CD4-positive, alpha-beta T cell treated with Interferon gamma for 1 hour (primary cell): Measurements from ENCODE around the gene TPSD1.
"Not testable (repeated sequence)": the region's sequence is repeated elsewhere in the genome, so short reads cannot be mapped to it uniquely, and the experiment has no call there.

Source experiments
- DNase-seq: peaks from one replicate; pipeline ENCODE4 v3.0.0-alpha.2; 2020

The TPSD1 gene

GRCh38 chr16:1243907-1244850 lies 11.7 kb upstream of the TPSD1 start:
- not testable (repeated sequence) for DNase-seq

GRCh38 chr16:1244881-1245280 lies 11.0 kb upstream of the TPSD1 start:
- peak; percentile 40 for DNase-seq

GRCh38 chr16:1245452-1246020 lies 10.3 kb upstream of the TPSD1 start:
- DNase-seq, result no peak

DNA sequence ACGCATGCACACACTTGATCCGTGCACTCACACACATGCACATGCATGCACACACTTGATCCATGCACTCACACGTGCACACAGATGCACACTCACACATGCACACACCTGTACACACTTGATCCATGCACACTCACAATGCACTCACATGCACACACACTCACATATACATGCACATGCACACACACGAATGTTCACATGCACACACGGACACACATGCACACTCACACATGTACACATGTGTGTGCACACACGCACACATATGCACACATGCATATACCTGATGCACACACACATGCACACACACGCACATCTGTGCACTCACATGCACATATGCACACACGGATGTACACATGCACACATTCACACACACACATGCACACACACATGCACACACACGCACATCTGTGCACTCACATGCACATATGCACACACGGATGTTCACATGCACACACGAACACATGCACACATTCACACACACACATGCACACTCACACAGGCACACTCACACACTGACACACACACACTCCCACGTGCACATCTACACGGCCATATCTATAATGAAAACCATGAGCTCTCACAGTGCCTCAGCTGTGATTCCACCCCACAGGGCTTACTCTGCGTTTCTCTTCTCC lies 7.8 kb upstream of the TPSD1 start:
- DNase-seq, result not testable (repeated sequence)

DNA sequence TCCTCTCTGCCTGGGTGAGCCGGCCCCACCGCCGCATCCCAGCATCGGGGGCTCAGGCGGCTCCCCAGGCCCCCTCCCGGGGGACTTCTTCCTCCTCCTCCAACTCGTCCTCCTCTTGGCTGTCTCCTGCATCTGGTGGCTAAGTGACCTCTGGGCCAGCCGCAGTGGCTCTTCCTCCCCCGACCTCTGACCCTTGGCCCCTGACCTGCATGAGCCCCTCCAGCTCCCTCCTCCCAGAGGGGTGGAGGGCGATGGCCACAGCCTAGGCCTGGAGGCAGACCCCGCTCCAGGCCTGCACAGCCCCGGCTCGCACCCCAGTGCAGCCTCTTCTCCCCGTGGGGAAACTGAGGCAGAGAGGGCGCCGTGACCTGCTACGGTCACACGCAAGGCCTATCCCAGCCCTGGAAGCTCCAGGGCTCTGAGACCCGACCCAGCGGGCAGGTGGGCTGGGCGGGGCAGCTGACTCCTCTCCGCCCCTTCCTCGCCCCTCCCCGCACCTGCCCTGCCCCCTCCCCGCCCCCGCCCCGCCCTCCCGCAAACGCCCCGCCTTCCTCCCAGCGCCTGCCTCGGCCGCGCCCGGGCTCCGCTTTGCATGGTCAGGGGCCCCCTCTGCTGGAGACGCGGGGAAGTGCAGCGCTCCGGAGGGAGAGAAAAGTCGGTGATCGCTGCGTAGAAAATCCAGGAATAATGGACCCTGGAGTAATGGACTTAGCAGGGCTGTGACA lies 6.7 kb upstream of the TPSD1 start:
- not testable (repeated sequence) for DNase-seq

GRCh38 chr16:1253701-1254364 lies 2.0 kb upstream of the TPSD1 start:
- DNase-seq, result not testable (repeated sequence)

DNA sequence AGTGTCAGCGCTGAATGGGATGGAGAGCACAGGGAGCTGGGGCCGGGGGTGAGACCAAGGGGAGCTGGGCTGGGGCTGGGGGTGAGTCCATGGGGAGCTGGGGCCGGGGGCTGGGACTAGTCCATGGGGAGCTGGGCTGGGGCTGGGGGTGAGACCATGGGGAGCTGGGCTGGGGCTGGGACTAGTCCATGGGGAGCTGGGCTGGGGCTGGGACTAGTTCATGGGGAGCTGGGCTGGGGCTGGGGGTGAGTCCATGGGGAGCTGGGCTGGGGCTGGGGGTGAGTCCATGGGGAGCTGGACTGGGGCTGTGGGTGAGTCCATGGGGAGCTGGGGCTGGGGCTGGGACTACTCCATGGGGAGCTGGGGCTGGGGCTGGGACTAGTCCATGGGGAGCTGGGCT lies 1.0 kb upstream of the TPSD1 start:
- DNase-seq, result not testable (repeated sequence)

GRCh38 chr16:1256296-1256873 lies 516 bp downstream of the TPSD1 start:
- DNase-seq, result not testable (repeated sequence)

DNA sequence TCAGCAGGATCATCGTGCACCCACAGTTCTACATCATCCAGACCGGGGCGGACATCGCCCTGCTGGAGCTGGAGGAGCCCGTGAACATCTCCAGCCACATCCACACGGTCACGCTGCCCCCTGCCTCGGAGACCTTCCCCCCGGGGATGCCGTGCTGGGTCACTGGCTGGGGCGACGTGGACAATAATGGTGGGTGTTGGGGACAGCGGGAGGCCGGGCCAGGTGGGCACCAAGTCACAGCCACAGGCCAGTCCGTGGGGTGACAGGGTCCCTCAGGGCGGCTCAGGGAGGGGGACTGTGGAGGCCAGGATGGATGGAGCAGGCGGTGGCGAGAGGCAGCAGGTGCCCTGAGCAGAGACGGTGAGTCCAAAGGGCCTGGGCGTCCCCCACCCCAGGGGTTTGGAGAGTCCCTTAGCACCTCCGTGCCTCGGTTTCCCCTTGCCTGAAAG lies 1.0 kb downstream of the TPSD1 start:
- DNase-seq, result no peak

DNA sequence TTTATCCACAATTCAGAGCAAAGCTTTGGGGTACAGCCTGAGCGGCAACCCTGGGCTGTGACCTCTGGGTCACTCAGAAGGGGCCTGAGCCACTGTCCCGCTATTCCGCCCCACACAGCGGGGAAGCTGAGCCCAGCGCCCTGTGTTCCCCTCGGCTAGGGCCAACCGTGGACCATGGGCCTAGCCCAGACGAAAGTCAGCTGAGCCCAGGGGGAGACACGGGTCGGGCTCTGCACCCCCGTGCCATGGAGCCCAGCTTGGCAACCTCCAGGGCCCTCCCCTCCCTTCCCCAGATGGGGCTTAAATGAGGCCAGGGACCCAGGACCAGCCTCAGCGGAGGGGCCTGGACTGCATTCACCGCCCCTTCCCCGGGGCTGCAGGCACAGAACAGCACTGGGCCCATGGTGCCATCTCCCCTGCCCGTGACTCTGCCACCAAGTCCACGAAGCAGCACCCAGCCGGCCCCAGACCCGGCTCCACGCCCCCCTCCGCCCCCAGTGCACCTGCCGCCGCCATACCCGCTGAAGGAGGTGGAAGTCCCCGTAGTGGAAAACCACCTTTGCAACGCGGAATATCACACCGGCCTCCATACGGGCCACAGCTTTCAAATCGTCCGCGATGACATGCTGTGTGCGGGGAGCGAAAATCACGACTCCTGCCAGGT lies 1.8 kb downstream of the TPSD1 start:
- no peak for DNase-seq

DNA sequence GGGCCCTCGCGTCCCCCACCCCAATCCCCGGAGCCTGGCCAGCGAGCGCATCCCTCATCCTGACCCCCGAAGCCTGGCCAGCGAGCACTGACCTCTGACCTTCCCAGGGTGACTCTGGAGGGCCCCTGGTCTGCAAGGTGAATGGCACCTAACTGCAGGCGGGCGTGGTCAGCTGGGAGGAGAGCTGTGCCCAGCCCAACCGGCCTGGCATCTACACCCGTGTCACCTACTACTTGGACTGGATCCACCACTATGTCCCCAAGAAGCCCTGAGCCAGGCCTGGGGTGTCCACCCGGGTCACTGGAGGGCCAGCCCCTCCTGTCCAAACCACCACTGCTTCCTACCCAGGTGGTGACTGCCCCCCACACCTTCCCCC lies 2.3 kb downstream of the TPSD1 start:
- DNase-seq, result no peak

DNA sequence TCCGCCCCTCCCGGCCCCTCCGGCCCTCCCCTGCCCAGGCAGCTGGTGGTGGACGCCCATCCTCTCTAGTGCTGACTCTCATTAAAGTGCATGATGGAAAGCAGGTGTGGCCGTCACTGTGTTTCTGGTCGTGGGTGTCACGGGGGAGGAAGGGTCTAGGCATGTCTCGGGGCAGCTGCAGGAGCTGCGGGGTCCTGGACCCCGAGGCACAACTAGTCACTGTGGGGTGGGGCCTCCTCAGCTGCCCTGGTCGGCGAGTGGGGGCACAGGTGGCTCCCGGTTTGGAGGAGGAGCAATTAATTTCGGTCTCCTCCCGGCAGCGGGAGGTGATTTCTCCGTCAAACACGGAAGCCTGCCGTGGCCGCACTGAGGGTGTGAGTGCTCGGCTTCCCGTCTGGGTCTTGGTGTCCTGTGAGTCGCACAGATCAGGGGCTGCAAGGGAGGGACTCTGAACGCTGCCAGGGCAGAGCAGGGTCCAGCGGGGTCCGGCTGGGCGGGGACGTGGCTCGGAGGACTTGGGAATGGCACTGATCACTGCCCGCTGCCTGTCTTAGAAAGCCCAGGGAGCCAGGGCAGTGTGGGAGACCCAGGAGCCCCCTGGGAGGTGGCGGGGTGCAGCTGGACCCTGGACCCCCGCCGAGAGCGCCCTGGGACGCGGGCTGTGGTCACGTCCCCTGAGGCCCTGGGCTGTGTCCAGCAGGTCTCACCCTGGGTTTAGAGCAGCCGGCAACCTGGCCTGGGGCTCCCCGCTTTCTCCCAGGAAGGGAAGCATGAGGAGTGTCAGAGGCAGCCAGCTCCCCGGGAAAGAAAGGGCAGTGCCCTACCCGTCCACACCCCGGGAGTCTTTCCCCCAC lies 3.3 kb downstream of the TPSD1 start:
- DNase-seq, result no peak

DNA sequence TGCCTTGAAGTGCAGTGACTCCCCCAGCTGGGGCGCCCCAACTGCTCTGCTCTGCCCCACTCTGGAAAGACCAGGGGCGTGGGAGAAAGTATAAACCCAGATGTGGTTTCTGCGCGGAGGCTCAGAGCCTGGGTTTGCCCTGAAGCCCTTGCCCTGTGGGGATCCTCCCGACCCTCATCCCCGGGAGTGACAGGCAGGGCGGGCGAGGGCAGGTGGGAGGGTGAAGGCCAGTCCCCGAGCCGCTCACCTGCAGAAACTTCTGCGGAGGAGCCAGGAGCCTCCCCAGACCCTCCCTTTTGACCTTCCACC lies 3.8 kb downstream of the TPSD1 start:
- DNase-seq, result no peak

- no peak for DNase-seq
Measured at GRCh38 chr16:1260101-1260680, 4.3 kb downstream of the TPSD1 start.

GRCh38 chr16:1261131-1261892 lies 5.4 kb downstream of the TPSD1 start:
- DNase-seq, result no peak

- no peak for DNase-seq
Measured at GRCh38 chr16:1262210-1262845, 6.5 kb downstream of the TPSD1 start.

DNA sequence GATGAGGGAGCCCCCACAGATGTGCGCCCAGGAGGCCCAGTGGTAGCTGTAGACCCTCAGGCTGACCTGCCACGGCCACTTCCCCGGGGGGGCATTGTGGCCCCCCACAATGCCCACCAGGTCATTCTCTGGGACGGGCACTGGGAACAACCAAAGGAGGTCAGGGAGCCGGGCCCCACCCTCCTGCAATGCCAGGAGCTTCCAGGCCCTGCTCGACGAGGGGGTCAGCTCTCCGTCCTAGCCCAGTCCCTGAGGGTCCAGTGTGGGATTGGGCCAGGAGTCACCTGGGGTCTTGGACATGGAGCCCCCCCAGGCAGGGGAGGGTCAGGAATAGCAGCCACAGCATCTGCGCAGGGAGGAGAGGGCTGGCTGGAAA lies 7.0 kb downstream of the TPSD1 start:
- DNase-seq, result no peak

GRCh38 chr16:1263591-1264344 lies 7.9 kb downstream of the TPSD1 start:
- DNase-seq, result no peak
